Measurements from ENCODE around the gene MRPL32. TPM values are rescaled to one million over a fixed set of nuclear protein-coding genes. Genes with fewer than 3 reads are reported as not detected.

MRPL32 gene
- total RNA-seq, 4 donors from 2014 or later, result 48.7 to 111 (median 54.0) TPM

GRCh38 chr7:42984137-42984536 is 52.0 kb downstream of the MRPL32 start:
- TF ChIP-seq CTCF (IDR thresholded peaks at IDR 0.05; ENCODE audit: low read depth), result no peak

- no peak for TF ChIP-seq CTCF (IDR thresholded peaks at IDR 0.05; ENCODE audit: low read depth)
Observed at GRCh38 chr7:42986213-42986612, 54.0 kb downstream of the MRPL32 start.

- TF ChIP-seq CTCF (IDR thresholded peaks at IDR 0.05; ENCODE audit: low read depth), result no peak
Observed at GRCh38 chr7:42986781-42987248, 54.6 kb downstream of the MRPL32 start.

Other genes starting within 250 kb of the MRPL32 start
- gene C7orf25, start 20.3 kb upstream of the MRPL32 start, total RNA-seq, result 10 to 100 TPM in 3 of 4 donors, 1 to 10 TPM in 1; 8.8 to 15.1 (median 12.1) TPM
- 100 to 1,000 TPM in 1 of 4 donors, 10 to 100 TPM in 3; 52.0 to 136 (median 63.6) TPM for gene PSMA2, start 202 bp upstream of the MRPL32 start, total RNA-seq
- gene HECW1, start 180.3 kb downstream of the MRPL32 start, total RNA-seq, result 1 to 10 TPM in 2 of 4 donors, under 1 TPM in 2; 0.38 to 2.2 (median 0.80) TPM

All from subcutaneous adipose tissue (tissue), 4 donors.